GM23338 (cell line): Measurements from ENCODE around the gene AGR2.
"Not testable (repeated sequence)": the region's sequence is repeated elsewhere in the genome, so short reads cannot be mapped to it uniquely, and the experiment has no call there.

Source experiments
- CTCF ChIP-seq, 2 experiments: fragments of 200-600 bp in 1 of 2; sonication (generic) in 1 of 2; conservative IDR thresholded peaks; 2 replicates each; pipeline versions ENCODE4 v1.5.1 to v1.6.1; 2016 to 2017; ENCODE audit warnings: antibody characterized with exemption in 2 of 2, low read depth in 2 of 2, mild to moderate bottlenecking in 2 of 2, moderate library complexity in 1 of 2
- ETS1 ChIP-seq: IDR thresholded peaks from 2 replicates; pipeline ENCODE4 v1.6.1; 2016; ENCODE audit warnings: antibody characterized with exemption
- EZH2 ChIP-seq: fragments of 200-600 bp; sonication (generic); IDR thresholded peaks from one replicate; pipeline ENCODE4 v1.8.0; 2017; ENCODE audit warnings: antibody characterized with exemption, mild to moderate bottlenecking, low read depth; ENCODE audit not compliant: unreplicated experiment
- EZH2phosphoT487 ChIP-seq: fragments of 200-600 bp; sonication (generic); IDR thresholded peaks from one replicate; pipeline ENCODE4 v1.8.1; 2018; ENCODE audit warnings: antibody characterized with exemption; ENCODE audit not compliant: unreplicated experiment
- JUNB ChIP-seq: IDR thresholded peaks from one replicate; pipeline ENCODE4 v1.6.1; 2016; ENCODE audit warnings: antibody characterized with exemption; ENCODE audit not compliant: unreplicated experiment
- POLR2AphosphoS5 ChIP-seq: IDR thresholded peaks from 2 replicates; pipeline ENCODE4 v1.6.1; 2016; ENCODE audit warnings: antibody characterized with exemption, low read depth
- REST ChIP-seq: IDR thresholded peaks from one replicate; pipeline ENCODE4 v1.6.1; 2018; ENCODE audit warnings: antibody characterized with exemption; ENCODE audit not compliant: unreplicated experiment

GRCh38 chr7:16769994-16770393 is 34.8 kb downstream of the AGR2 start:
- not testable (repeated sequence) for TF ChIP-seq EZH2phosphoT487; REST; ETS1; POLR2AphosphoS5; CTCF (conservative IDR thresholded peaks at IDR 0.05; ENCODE audit: low read depth in 2 of 2); EZH2; JUNB
